Measurements from ENCODE around the gene SIN3A.

The SIN3A gene

GRCh38 chr15:75329571-75329970 lies 121.9 kb downstream of the SIN3A start:
- no peak for DNase-seq

DNA sequence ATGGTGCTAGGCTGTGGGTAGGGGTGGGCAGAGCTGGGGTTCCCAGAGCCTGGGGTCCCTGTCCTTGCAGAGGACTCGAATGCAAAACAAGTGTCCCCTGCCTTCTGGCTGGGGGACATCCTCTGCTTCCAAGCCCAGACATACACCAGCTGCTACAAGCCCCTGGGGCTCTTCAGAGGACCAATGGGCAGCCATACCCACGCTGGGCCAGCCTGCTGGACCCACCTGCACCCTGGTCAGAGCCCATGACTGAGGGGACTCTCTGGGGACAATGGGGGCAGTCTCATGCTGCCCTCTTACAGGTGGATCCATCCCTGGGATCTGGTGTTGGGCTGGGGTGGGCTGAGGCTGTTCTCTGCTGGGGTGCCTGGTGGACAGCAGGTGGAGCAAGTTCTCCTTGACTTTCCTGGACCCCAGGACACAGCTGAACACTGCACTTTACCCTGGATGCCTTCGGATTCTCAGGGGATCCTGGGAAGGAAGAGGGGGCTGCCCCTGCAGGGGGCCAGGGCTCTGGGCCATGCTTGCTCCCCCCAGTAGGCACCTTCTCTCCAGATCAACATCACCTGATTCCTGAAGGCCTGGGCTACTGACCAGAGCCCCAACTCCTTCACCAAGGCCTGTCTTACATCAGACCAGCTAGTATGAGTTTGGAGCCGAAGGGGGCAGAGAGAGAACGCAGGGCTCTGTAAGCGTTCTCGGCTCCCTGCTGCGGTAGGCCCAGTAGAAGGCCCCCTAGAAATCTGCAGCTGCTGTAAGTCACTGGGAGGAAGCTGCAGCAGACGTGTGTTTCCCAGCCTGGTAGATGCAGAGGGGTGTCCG lies 122.8 kb downstream of the SIN3A start:
- DNase-seq = no peak

- DNase-seq = no peak
Observed at GRCh38 chr15:75327491-75327890, 124.0 kb downstream of the SIN3A start.

DNA sequence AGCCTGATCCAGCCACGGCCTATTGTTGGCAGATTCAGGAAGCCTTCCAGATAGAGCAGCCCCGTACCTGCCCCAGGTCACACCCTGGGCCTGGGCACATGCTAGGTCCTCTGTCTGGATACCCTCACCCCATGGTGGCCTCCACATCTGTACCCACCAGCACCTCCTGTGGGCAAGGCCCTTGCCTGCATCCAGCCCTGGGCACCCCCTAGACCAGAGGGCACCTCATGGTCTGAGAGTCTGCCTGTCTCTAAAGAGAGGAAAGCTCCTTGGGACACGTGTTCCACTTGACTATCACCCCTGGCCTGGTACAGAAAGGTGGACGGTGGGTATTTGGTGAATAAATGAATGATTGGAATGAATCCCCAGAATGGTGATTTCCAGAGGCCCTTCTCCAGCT lies 124.5 kb downstream of the SIN3A start:
- no peak for DNase-seq

GRCh38 chr15:75325922-75326321 lies 125.6 kb downstream of the SIN3A start:
- DNase-seq = no peak

- no peak for DNase-seq
Observed at GRCh38 chr15:75321711-75322110, 129.8 kb downstream of the SIN3A start.
